ENCODE results near the gene GALR3.

GRCh38 chr22:37815593-37815992 is 7.6 kb upstream of the GALR3 start:
- no peak for TF ChIP-seq CTCF (IDR thresholded peaks at IDR 0.05; ENCODE audit: insufficient read depth, low read length)
- no peak for TF ChIP-seq REST (IDR thresholded peaks at IDR 0.05; ENCODE audit: insufficient replicate concordance, low read depth)

All from HL-60 (cell line).